CD4-positive, alpha-beta T cell treated with Interleukin-2 at 100 ng/mL for 4 hours (primary cell): ENCODE data around the gene RAPSN.

ENCODE experiments used
- DNase-seq: peaks from one replicate; pipeline ENCODE4 v3.0.0-alpha.2; 2020; ENCODE audit warnings: low spot score

RAPSN gene

GRCh38 chr11:47433157-47433556 lies 15.8 kb downstream of the RAPSN start:
- DNase-seq: no peak

DNA sequence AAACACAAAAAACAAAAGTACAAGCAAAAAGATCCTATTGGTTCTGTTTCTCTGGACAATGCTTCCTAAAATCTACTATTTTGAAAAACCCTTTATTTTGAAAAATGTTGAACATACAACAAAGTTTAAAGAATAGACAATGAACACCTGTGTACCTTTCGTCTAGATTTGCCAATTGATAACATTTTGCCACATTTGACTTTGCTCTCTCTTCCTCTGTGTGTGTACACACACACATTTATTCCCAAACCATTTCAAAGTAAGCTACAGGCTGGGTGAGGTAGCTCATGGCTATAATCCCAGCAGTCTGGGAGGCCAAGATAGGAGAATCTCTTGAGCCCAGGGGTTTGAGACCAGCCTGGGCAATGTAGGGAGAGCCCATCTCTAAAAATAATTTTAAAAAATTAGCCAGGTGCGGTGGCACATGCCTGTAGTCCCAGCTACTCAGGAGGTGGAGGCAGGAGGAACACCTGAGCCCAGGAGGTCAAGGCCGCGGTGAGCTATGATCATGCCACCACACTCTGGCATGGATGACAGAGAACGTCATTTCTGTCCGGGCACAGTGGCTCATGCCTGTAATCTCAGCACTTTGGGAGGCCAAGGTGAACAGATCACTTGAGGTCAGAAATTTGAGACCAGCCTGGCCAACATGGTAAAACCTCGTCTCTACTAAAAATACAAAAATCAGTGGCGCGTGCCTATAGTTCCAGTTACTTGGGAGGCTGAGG lies 17.4 kb downstream of the RAPSN start:
- DNase-seq: no peak

DNA sequence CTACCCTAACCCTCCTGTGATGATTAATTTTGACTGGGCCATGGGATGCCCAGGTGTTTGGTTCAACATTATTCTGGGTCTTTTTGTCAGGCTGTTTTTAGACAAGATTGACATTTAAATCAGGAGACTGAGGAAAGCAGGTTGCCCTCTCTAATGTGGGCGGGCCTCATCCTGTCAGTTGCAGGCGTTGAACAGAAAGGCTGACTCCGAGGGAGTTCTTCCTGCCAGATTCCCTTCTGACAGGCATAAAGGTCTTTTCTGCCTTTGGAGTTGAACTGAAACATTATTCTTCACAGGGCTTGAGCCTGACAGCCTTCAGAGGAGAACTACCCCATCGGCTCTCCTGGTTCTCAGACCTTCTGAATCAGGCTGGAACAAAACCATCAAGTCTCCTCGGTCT lies 18.4 kb downstream of the RAPSN start:
- DNase-seq: no peak

- DNase-seq: peak; percentile 98
Observed at GRCh38 chr11:47426062-47426956, 22.6 kb downstream of the RAPSN start, which contains the start of gene PSMC3. Gene PSMC3, minus strand, starts transcription at chr11:47426439. Its CDS starts 160 bp downstream, at chr11:47426279.

GRCh38 chr11:47425611-47426010 lies 23.3 kb downstream of the RAPSN start:
- DNase-seq: no peak

GRCh38 chr11:47418454-47419259 lies 30.3 kb downstream of the RAPSN start:
- no peak for DNase-seq

DNA sequence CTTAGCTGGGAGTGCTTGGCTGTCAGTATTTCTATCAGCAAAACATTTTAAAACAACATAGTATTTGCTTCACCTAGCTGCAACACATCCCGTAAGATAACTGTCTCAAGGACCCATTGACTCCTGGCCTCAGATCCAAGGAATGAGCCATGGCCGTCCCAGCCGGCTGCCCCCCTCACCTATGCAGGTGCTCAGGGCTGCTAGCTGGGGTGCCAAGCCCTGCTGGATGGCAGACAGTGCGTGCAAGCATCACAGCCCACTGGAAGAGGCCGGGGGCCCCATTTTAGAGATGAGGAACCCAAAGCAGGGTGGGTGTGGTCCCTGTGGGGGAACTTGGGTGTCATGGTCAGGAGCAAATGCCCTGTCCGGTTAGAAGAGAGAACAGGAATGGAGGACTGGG lies 31.2 kb downstream of the RAPSN start:
- no peak for DNase-seq

DNA sequence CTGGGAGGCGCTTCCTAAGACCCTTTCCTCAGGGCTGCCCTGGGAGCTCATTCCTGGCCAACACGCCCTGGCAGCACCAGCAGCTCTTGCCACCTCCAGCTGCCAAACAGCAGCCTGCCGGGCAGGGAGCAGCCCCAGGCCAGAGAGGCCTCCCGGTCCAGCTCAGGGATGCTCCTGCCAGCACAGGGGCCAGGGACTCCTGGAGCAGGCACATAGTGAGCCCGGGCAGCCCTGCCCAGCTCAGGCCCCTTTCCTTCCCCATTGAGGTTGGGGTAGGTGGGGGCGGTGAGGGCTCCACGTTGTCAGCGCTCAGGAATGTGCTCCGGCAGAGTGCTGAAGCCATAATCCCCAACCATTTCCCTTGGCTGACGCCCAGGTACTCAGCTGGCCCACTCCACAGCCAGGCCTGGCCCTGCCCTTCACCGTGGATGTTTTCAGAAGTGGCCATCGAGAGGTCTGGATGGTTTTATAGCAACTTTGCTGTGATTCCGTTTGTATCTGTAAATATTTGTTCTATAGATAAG lies 32.9 kb downstream of the RAPSN start:
- no peak for DNase-seq

DNA sequence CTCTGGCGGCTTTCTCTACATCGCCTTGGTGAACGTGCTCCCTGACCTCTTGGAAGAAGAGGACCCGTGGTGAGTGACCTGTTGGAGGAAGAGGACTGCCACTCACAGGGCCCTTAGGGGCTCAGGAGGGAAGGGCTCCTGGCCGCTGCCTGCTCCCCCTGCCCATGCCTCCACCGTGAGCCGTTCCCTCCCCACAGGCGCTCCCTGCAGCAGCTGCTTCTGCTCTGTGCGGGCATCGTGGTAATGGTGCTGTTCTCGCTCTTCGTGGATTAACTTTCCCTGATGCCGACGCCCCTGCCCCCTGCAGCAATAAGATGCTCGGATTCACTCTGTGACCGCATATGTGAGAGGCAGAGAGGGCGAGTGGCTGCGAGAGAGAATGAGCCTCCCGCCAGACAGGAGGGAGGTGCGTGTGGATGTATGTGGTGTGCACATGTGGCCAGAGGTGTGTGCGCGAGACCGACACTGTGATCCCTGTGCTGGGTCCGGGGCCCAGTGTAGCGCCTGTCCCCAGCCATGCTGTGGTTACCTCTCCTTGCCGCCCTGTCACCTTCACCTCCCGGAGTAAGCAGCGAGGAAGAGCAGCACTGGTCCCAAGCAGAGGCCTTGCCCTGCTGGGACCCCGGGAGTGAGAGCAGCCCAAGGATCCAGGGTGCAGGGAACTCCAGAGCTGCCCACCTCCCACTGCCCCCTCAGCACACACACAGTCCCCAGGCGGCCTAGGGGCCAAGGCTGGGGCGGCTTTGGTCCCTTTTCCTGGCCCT lies 33.7 kb downstream of the RAPSN start:
- no peak for DNase-seq

DNA sequence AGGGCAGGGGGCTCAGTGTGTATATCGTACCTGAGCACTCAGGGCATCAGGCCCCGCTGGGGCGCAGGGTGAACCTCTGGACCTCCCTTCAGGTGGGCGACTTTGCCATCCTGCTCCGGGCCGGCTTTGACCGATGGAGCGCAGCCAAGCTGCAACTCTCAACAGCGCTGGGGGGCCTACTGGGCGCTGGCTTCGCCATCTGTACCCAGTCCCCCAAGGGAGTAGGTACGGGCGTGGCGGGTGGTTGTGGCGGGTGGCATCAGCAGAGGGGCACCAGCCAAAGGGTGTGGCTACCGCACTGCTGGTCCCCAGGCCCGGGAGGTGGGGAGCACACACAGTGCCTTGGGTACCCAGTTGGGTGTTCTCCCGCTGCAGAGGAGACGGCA lies 34.3 kb downstream of the RAPSN start:
- DNase-seq: no peak

- DNase-seq: no peak
Observed at GRCh38 chr11:47413908-47414684, 34.8 kb downstream of the RAPSN start.

DNA sequence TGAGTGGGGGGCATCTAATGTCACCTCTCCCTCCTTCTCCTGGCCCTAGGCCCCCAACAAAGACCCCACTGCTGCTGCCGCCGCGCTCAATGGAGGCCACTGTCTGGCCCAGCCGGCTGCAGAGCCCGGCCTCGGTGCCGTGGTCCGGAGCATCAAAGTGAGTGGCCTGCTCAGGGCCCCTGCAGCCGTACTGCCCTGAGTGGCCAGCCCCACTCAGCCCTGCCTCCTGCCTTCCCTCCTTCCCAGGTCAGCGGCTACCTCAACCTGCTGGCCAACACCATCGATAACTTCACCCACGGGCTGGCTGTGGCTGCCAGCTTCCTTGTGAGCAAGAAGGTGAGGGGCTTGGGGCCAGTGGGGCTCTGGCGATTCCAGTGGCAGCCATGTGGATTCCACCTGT lies 35.6 kb downstream of the RAPSN start:
- no peak for DNase-seq

GRCh38 chr11:47411884-47412746 lies 36.8 kb downstream of the RAPSN start:
- DNase-seq: peak; percentile 50

GRCh38 chr11:47410370-47411264 lies 38.3 kb downstream of the RAPSN start:
- DNase-seq: no peak

GRCh38 chr11:47409440-47410369 lies 39.2 kb downstream of the RAPSN start:
- DNase-seq: no peak

GRCh38 chr11:47408598-47409439 lies 40.1 kb downstream of the RAPSN start:
- peak; percentile 2 for DNase-seq
